ENCODE measurements around the gene TYROBP.
"Not testable (repeated sequence)": the region's sequence is repeated elsewhere in the genome, so short reads cannot be mapped to it uniquely, and the experiment has no call there.

TYROBP gene
- total RNA-seq, result 0 to 7.6 (median 0.09) reads per million in 3 donors

DNA sequence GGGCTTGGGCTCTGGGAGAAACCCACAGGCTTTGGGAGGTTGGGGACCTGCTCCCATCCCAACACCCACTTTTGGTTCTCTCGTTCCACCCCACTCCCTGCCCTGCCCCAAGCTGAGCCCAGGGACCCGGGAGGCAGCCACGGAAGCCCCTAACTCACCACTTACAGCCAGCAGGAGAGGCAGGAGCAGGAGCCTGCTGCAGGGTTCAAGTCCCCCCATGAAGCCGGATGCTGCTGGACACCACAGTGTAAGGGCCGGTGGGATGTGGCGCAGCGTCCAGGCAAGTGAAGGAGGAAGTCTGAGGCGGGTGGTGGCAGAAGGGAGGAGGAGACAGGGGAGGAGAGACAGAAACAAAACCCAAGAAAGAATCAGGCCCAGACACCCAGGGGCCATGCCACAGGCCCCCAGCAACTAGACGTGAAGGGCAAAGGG, at the start of gene TYROBP:
Gene TYROBP, minus strand, starts transcription at position 286 of the 432 bp plus-strand sequence. Its CDS starts 67 bp downstream, at position 219.
- peaks cover 16% of the 10 kb centered on the region for H3K4me1 ChIP-seq (ENCODE audit: control insufficient read depth, insufficient read depth, low read length, poor library complexity, severe bottlenecking)
- H3K9me3 ChIP-seq (ENCODE audit: control insufficient read depth, low read length), result no peaks in the 10 kb centered on the region
- no peak for DNase-seq
- no peaks in the 10 kb centered on the region for H3K36me3 ChIP-seq (ENCODE audit: control insufficient read depth, insufficient read depth, low read length)
- H3K27ac ChIP-seq (ENCODE audit: insufficient read depth, low read length, poor library complexity, severe bottlenecking), result no peak within 1 kb of the TSS
- no peak within 1 kb of the TSS for H3K4me3 ChIP-seq (ENCODE audit: insufficient read depth, low read depth, low read length, poor library complexity, severe bottlenecking)
- H3K27me3 ChIP-seq (replicated peaks; ENCODE audit: control insufficient read depth, insufficient read depth, low read length, poor library complexity, severe bottlenecking), result no peaks in the 10 kb centered on the region

DNA sequence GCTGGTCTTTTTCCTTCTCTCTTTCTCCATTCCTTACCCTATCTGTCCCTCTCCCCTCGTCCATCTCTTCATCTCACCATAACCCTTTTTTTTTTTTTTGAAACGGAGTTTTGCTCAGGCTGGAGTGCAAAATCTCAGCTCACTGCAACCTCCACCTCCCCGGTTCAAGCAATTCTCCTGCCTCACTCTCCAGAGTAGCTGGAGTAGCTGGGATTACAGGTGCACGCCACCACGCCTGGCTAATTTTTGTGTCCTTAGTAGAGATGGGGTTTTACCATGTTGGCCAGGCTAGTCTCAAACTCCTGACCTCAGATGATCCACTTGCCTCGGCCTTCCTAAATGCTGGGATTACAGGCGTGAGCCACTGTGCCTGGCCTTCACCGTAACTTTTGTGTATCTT, 49.3 kb upstream of the TYROBP start:
- not testable (repeated sequence) for H3K4me3 ChIP-seq (ENCODE audit: insufficient read depth, low read depth, low read length, poor library complexity, severe bottlenecking); DNase-seq; H3K36me3 ChIP-seq (ENCODE audit: control insufficient read depth, insufficient read depth, low read length); H3K9me3 ChIP-seq (ENCODE audit: control insufficient read depth, low read length); H3K27ac ChIP-seq (ENCODE audit: insufficient read depth, low read length, poor library complexity, severe bottlenecking); H3K27me3 ChIP-seq (replicated peaks; ENCODE audit: control insufficient read depth, insufficient read depth, low read length, poor library complexity, severe bottlenecking)
- H3K4me1 ChIP-seq (ENCODE audit: control insufficient read depth, insufficient read depth, low read length, poor library complexity, severe bottlenecking), result peaks cover 40% of the 10 kb centered on the region

DNA sequence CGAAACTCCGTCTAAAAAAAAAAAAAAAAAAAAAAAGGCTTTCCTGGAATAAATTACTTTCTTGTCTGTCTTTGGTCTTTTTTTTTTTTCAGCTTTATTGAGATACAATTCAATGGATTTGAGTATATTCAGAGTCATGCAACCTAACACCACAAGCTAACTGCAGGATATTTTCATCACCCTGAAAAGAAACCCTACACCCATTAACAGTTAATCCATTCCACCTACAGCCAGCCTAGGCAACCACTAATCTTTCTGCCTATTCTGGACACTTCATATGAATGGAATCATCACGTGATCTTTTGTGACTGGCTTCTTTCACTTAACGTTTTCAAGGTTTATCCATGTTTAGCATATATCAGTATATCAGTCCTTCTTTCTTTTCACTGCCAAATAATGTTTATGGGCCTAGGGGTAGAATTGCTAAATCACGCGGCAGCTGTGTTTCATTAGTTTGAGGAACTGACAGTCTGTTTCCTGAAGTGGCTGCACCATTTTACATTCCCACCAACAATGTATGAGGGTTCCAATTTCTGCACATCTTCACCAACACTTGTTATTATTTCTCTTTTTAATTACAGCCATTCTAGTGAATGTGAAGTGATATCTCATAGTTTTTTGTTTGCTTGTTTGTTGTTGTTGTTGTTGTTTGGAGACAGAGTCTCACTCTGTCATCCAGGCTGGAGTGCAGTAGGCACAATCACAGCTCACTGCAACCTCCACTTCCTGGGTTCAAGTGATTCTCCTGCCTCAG, 48.0 kb upstream of the TYROBP start:
- no peak for DNase-seq
- Histone ChIP-seq H3K4me3 (ENCODE audit: insufficient read depth, low read depth, low read length, poor library complexity, severe bottlenecking) (no peak overlapping the region), H3K9me3 (ENCODE audit: control insufficient read depth, low read length) (no peaks in the 10 kb centered on the region), H3K27ac (ENCODE audit: insufficient read depth, low read length, poor library complexity, severe bottlenecking) (no peak overlapping the region), H3K36me3 (ENCODE audit: control insufficient read depth, insufficient read depth, low read length) (no peaks in the 10 kb centered on the region), H3K27me3 (replicated peaks; ENCODE audit: control insufficient read depth, insufficient read depth, low read length, poor library complexity, severe bottlenecking) (no peaks in the 10 kb centered on the region), H3K4me1 (ENCODE audit: control insufficient read depth, insufficient read depth, low read length, poor library complexity, severe bottlenecking) (peaks cover 40% of the 10 kb centered on the region)

DNA sequence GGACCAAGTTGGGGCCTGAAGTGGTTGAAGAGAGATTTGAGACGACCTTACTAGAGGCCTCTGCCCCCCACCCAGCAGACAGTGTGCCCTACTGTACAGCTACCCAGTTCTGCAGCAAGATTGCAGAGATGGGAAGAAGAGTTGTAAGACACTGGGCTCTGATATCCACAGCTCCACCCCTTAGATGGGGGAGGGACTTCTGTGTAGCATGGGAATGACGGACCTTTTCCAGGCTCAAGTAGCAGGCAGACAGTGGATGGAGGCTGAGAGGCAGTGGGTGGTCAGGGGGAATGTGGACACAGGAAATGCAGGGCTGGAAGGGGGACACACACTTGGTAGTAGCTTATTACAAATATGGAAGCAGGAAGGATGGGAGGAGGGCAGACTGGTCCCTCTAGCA, 41.0 kb upstream of the TYROBP start:
- H3K9me3 ChIP-seq (ENCODE audit: control insufficient read depth, low read length), result no peaks in the 10 kb centered on the region
- no peaks in the 10 kb centered on the region for H3K36me3 ChIP-seq (ENCODE audit: control insufficient read depth, insufficient read depth, low read length)
- H3K27me3 ChIP-seq (replicated peaks; ENCODE audit: control insufficient read depth, insufficient read depth, low read length, poor library complexity, severe bottlenecking), result no peaks in the 10 kb centered on the region
- H3K4me1 ChIP-seq (ENCODE audit: control insufficient read depth, insufficient read depth, low read length, poor library complexity, severe bottlenecking), result peaks cover 20% of the 10 kb centered on the region
- DNase-seq, result no peak
- H3K4me3 ChIP-seq (ENCODE audit: insufficient read depth, low read depth, low read length, poor library complexity, severe bottlenecking), result no peak overlapping the region
- no peak overlapping the region for H3K27ac ChIP-seq (ENCODE audit: insufficient read depth, low read length, poor library complexity, severe bottlenecking)

DNA sequence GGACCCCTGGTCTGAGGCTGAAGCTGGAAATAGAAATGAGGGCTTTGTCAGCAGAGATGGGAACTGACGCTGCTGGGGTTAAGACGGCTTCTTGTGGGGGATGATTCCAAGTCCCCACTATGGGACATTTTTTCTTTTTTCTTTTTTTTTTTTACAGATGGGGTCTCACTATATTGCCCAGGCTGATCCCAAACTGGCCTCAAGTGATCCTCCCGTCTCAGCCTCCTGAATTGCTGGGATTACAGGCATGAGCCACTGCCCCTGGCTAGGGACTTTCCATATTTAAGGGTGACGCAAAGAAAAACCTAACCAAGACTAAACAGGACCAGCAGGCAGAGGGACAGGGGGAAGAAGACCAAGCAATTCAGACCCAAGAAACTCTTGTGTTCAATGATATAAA, 38.1 kb upstream of the TYROBP start:
- no peak for DNase-seq
- no peaks in the 10 kb centered on the region for H3K27me3 ChIP-seq (replicated peaks; ENCODE audit: control insufficient read depth, insufficient read depth, low read length, poor library complexity, severe bottlenecking)
- H3K9me3 ChIP-seq (ENCODE audit: control insufficient read depth, low read length), result no peaks in the 10 kb centered on the region
- H3K4me3 ChIP-seq (ENCODE audit: insufficient read depth, low read depth, low read length, poor library complexity, severe bottlenecking), result no peak overlapping the region
- peaks cover 3% of the 10 kb centered on the region for H3K36me3 ChIP-seq (ENCODE audit: control insufficient read depth, insufficient read depth, low read length)
- no peak overlapping the region for H3K27ac ChIP-seq (ENCODE audit: insufficient read depth, low read length, poor library complexity, severe bottlenecking)
- peaks cover 6% of the 10 kb centered on the region for H3K4me1 ChIP-seq (ENCODE audit: control insufficient read depth, insufficient read depth, low read length, poor library complexity, severe bottlenecking)

DNA sequence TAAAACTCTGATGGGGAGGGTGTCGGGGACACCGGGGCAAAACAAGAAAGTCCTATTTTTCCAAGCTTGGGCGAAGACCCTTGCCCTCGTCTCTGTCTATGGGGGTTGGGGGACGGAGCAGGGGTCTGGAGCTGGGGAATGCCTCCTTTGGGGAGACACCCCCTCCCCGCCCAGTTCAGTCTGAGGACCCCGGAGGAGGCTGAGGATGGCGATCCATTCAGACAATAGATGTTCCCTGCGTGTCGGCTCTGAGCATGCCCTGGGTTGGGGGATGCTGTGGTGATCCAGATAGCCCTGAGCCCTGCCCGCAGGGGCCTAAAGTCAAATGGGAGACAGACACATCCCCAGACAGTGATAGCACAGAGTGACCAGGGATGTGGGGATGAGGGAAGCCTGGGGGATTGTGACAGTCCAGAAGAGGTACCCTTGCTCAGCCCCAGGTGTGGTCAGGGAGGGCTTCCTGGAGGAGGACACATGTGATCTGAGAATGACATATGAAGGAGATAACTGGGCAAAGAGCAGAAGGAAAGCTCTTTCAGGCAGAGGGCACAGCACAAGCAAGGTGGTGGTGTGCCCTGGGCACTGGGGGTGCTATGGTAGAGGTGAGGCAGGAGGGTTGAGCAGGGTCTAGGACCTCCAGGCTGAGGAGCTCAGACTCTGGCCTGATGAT, 37.2 kb upstream of the TYROBP start:
- Histone ChIP-seq H3K4me1 (ENCODE audit: control insufficient read depth, insufficient read depth, low read length, poor library complexity, severe bottlenecking) (peaks cover 6% of the 10 kb centered on the region), H3K27ac (ENCODE audit: insufficient read depth, low read length, poor library complexity, severe bottlenecking) (no peak overlapping the region), H3K27me3 (replicated peaks; ENCODE audit: control insufficient read depth, insufficient read depth, low read length, poor library complexity, severe bottlenecking) (no peaks in the 10 kb centered on the region), H3K36me3 (ENCODE audit: control insufficient read depth, insufficient read depth, low read length) (peaks cover 8% of the 10 kb centered on the region), H3K9me3 (ENCODE audit: control insufficient read depth, low read length) (no peaks in the 10 kb centered on the region), H3K4me3 (ENCODE audit: insufficient read depth, low read depth, low read length, poor library complexity, severe bottlenecking) (no peak overlapping the region)
- DNase-seq, result no peak

DNA sequence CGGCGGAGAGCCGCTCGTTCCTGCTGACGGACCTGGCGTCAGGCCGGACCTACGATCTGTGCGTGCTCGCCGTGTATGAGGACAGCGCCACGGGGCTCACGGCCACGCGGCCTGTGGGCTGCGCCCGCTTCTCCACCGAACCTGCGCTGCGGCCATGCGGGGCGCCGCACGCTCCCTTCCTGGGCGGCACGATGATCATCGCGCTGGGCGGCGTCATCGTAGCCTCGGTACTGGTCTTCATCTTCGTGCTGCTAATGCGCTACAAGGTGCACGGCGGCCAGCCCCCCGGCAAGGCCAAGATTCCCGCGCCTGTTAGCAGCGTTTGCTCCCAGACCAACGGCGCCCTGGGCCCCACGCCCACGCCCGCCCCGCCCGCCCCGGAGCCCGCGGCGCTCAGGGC, 36.5 kb upstream of the TYROBP start:
- no peak for DNase-seq
- no peak overlapping the region for H3K4me3 ChIP-seq (ENCODE audit: insufficient read depth, low read depth, low read length, poor library complexity, severe bottlenecking)
- no peak overlapping the region for H3K27ac ChIP-seq (ENCODE audit: insufficient read depth, low read length, poor library complexity, severe bottlenecking)
- H3K9me3 ChIP-seq (ENCODE audit: control insufficient read depth, low read length), result no peaks in the 10 kb centered on the region
- peaks cover 15% of the 10 kb centered on the region for H3K36me3 ChIP-seq (ENCODE audit: control insufficient read depth, insufficient read depth, low read length)
- peaks cover 6% of the 10 kb centered on the region for H3K4me1 ChIP-seq (ENCODE audit: control insufficient read depth, insufficient read depth, low read length, poor library complexity, severe bottlenecking)
- no peaks in the 10 kb centered on the region for H3K27me3 ChIP-seq (replicated peaks; ENCODE audit: control insufficient read depth, insufficient read depth, low read length, poor library complexity, severe bottlenecking)

DNA sequence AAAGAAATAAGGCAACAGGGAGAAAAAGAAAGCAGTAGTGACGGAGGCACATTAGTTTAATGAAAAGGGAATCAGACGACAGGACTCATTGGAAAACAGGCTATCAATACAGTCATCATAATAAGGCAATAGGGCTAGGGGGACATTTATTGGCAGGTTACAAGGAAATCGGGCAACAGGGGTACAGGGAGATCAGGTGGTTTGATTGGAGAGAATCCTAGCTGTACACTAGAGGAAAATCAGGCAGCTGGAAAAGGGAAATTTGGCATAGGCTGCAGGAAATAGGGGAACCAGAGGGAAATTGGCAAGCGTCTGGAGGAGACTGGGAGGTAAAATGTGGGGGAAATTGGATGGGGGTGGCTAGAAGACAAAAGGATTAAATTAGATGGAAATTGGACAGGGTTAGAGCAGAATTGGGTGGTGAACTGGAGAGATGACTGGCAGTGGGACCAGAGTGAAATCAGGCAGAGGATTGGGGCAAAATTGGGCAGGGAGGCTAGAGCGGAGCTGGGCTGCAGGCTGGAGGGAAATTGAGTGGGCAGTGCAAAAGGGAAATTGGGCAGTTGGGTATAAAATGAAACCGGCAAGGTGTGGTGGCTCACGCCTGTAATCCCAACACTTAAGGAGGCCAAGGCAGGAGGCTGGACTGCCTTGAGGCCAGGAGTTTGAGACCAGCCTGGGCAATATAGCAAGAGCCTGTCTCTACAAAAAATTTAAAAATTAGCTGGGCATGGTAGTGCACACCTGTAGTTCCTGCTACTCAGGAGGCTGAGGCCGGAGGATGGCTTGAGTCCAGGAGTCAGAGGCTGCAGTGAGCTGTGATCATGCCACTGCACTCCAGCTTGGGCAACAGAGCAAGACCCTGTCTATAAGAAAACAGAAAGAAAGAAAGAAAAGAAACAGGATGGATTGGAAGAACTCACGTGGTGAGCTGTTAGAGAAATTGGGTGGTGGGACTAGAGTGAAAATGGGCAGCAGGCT, 35.5 kb upstream of the TYROBP start:
- DNase-seq, result no peak
- Histone ChIP-seq H3K4me1 (ENCODE audit: control insufficient read depth, insufficient read depth, low read length, poor library complexity, severe bottlenecking) (peaks cover 7% of the 10 kb centered on the region), H3K36me3 (ENCODE audit: control insufficient read depth, insufficient read depth, low read length) (peaks cover 17% of the 10 kb centered on the region), H3K9me3 (ENCODE audit: control insufficient read depth, low read length) (no peaks in the 10 kb centered on the region), H3K27me3 (replicated peaks; ENCODE audit: control insufficient read depth, insufficient read depth, low read length, poor library complexity, severe bottlenecking) (no peaks in the 10 kb centered on the region), H3K4me3 (ENCODE audit: insufficient read depth, low read depth, low read length, poor library complexity, severe bottlenecking) (no peak overlapping the region), H3K27ac (ENCODE audit: insufficient read depth, low read length, poor library complexity, severe bottlenecking) (no peak overlapping the region)

DNA sequence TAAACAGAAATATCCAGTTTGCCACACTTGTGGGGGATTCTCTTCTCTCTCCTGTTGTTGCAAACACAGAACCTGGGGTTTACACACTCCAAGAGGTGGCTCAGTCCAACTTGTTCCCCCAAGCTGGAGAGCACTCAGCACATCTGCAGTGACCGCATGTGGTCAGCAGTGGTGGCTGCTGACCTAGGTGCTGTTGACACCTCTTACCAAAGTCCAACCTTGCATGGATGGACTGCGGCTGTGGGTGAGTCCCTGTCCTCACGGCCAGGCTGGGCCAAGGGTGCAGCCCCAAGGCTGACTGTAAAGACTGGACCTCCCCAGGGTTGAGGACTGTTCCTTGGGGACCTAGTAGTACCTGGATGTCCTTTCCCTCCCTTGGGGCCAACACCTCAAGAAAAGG, 34.1 kb upstream of the TYROBP start:
- H3K4me1 ChIP-seq (ENCODE audit: control insufficient read depth, insufficient read depth, low read length, poor library complexity, severe bottlenecking), result peaks cover 19% of the 10 kb centered on the region
- peaks cover 17% of the 10 kb centered on the region for H3K36me3 ChIP-seq (ENCODE audit: control insufficient read depth, insufficient read depth, low read length)
- H3K27me3 ChIP-seq (replicated peaks; ENCODE audit: control insufficient read depth, insufficient read depth, low read length, poor library complexity, severe bottlenecking), result no peaks in the 10 kb centered on the region
- no peak overlapping the region for H3K27ac ChIP-seq (ENCODE audit: insufficient read depth, low read length, poor library complexity, severe bottlenecking)
- no peaks in the 10 kb centered on the region for H3K9me3 ChIP-seq (ENCODE audit: control insufficient read depth, low read length)
- H3K4me3 ChIP-seq (ENCODE audit: insufficient read depth, low read depth, low read length, poor library complexity, severe bottlenecking), result no peak overlapping the region
- no peak for DNase-seq

All from effector memory CD4-positive, alpha-beta T cell (primary cell).